B cell (primary cell): ENCODE data around the gene ATP8A2.

Experiments used
- CTCF ChIP-seq: fragments of 200-600 bp; IDR thresholded peaks from one replicate; pipeline ENCODE4 v1.8.0; 2022; ENCODE audit warnings: antibody characterized with exemption, mild to moderate bottlenecking
- EZH2 ChIP-seq: IDR thresholded peaks from 2 replicates; pipeline ENCODE4 v1.6.1; 2012; ENCODE audit warnings: borderline replicate concordance, low read depth, mild to moderate bottlenecking, moderate library complexity, low read length; ENCODE audit not compliant: insufficient read depth, poor library complexity, severe bottlenecking

GRCh38 chr13:26037302-26037701 is 665.5 kb downstream of the ATP8A2 start:
- peak; percentile 24 for TF ChIP-seq CTCF
- no peak for TF ChIP-seq EZH2
